GM21447 (cell line): ENCODE data around the gene TLR7.
A peak's percentile ranks its signal among the peaks of the same experiment; 100 is the strongest.

Experiments used
- ATAC-seq: cut with Tn5 transposase; IDR thresholded peaks from one replicate; pipeline ENCODE4 v1.9.1; 2021; ENCODE audit not compliant: unreplicated experiment

TLR7 gene

GRCh38 chrX:12890467-12890866, 23.6 kb downstream of the TLR7 start:
- peak; percentile 61 for ATAC-seq

GRCh38 chrX:12891171-12891570, 24.3 kb downstream of the TLR7 start:
- ATAC-seq, result no peak

- peak; percentile 61 for ATAC-seq
These were observed 25.1 kb downstream of the TLR7 start for GRCh38 chrX:12891915-12892506.

- ATAC-seq, result no peak
These were observed 25.8 kb downstream of the TLR7 start for GRCh38 chrX:12892716-12893115.

- ATAC-seq, result no peak
These were observed 27.5 kb downstream of the TLR7 start for GRCh38 chrX:12894074-12895030.

- ATAC-seq, result no peak
These were observed 29.0 kb downstream of the TLR7 start for GRCh38 chrX:12895866-12896265.

- ATAC-seq, result no peak
These were observed 30.1 kb downstream of the TLR7 start for GRCh38 chrX:12896935-12897334.

- no peak for ATAC-seq
These were observed 31.2 kb downstream of the TLR7 start for GRCh38 chrX:12898073-12898472.

GRCh38 chrX:12899506-12899905, 32.6 kb downstream of the TLR7 start:
- ATAC-seq, result no peak

GRCh38 chrX:12901486-12901885, 34.6 kb downstream of the TLR7 start:
- no peak for ATAC-seq

- ATAC-seq, result no peak
These were observed 36.8 kb downstream of the TLR7 start for GRCh38 chrX:12903646-12904045.

GRCh38 chrX:12906046-12906761, 39.3 kb downstream of the TLR7 start, which contains the start of gene TLR8:
TSS of gene TLR8 (plus strand) at chrX:12906620. CDS start at chrX:12906707, 87 bp downstream.
- no peak for ATAC-seq

GRCh38 chrX:12910423-12911121, 43.7 kb downstream of the TLR7 start:
- ATAC-seq, result no peak

- no peak for ATAC-seq
These were observed 44.2 kb downstream of the TLR7 start for GRCh38 chrX:12911122-12911470.

- ATAC-seq, result no peak
These were observed 46.1 kb downstream of the TLR7 start for GRCh38 chrX:12912791-12913482.

- no peak for ATAC-seq
These were observed 50.9 kb downstream of the TLR7 start for GRCh38 chrX:12917753-12918152.

- ATAC-seq, result no peak
These were observed 52.2 kb downstream of the TLR7 start for GRCh38 chrX:12919051-12919450.

GRCh38 chrX:12919620-12920019, 52.7 kb downstream of the TLR7 start:
- ATAC-seq, result no peak

GRCh38 chrX:12920990-12921389, 54.1 kb downstream of the TLR7 start:
- no peak for ATAC-seq

GRCh38 chrX:12921886-12922598, 55.2 kb downstream of the TLR7 start:
- ATAC-seq, result no peak
